NCI-H524 (cell line): Measurements from ENCODE around the gene PAK4.
"Not testable (repeated sequence)": the region's sequence is repeated elsewhere in the genome, so short reads cannot be mapped to it uniquely, and the experiment has no call there.

Experiments
- DNase-seq, 2 experiments: peaks; one replicate each; lab custom pipeline; 2025; lab: John Stamatoyannopoulos, UW

The PAK4 gene

DNA sequence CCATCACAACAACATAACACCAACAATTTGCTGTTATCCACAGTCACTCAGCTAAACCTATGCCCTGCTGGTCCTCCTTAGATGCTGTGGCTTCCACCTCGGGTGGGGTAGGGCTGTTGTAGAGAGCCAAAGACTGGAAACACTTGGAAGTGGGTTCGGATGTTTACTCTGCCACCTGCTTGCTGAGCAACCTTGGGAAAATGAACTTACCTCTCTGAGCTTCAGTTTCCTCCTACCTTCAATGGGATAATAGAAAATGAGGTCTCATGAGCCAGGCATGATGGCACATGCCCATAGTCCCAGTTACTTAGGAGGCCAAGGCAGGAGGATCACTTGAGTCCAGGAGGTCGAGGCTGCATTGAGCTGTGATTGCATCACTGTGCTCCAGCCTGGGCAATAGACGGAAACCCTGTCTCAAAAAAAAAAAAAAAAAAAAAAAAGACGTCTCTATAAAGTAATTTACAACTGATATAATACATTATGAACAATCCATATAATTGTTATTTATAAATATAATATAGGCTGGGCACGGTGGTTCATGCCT, 81.8 kb downstream of the PAK4 start:
- DNase-seq, result no peak

DNA sequence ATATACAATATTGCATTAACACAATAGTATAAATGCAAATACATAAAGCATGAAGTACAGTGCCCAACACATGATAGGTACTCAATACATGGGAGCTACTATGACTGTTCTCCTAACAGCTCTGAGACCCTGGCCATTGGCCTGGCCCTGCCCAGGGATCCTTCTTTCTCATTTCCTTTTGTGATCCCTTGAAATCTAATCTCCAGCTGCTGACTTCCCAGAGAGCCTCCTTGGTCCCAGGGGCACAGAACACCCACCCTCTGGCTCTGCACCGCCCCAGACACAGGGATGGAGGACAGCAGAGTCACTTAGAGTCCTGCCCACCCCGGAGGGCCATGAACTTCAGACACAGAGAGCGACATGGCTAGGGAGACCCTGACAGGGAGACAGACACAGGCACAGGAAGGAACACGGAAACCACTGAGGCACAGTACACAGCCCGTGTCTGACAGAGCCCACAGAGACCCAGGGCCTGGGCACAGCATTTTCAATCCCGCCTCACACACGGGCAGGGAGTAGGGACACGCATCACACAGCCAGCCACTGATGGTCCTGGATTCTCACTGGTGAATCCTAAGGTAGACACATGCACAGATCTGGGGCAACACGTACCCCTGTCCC, 82.7 kb downstream of the PAK4 start:
- DNase-seq, result no peak

- no peak for DNase-seq
These were observed 83.6 kb downstream of the PAK4 start for GRCh38 chr19:39209196-39209595.

DNA sequence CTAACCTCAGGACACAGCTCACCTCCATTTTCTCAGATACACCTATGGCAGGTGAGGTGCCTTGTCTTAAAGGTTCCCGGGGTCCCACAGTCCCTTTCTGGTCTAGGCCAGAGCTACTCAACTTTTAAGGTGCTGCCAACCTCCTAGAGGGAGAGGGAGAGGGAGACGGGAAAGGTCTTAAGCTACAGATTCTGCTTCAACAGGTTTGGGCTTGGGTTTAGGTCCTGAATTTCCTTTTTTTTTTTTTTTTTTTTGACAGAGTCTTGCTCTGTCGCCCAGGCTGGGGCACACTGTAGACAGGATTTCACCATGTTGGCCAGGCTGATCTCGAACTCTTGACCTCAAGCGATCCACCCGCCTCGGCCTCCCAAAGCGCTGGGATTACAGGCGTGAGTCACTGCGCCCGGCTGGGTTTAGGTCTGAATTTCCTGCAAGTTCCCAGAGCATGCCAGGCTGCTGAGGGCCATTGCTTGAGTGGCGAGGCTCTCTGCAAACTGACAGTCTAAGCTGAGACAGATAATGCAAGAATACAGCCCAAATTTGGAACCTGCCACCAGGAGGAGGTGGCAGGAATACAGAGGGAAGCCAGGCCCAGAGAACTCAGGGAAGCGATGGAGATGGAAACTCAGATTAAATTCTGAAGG, 86.3 kb downstream of the PAK4 start:
- no peak for DNase-seq

GRCh38 chr19:39212375-39212742, 86.8 kb downstream of the PAK4 start:
- DNase-seq, result peak; percentile 44 to 59

GRCh38 chr19:39215323-39215722, 89.7 kb downstream of the PAK4 start:
- not testable (repeated sequence) for DNase-seq

- no peak for DNase-seq
These were observed 91.5 kb downstream of the PAK4 start for GRCh38 chr19:39217094-39217493.

GRCh38 chr19:39218230-39219007, 92.8 kb downstream of the PAK4 start:
- DNase-seq, result peak; percentile 91 to 92

DNA sequence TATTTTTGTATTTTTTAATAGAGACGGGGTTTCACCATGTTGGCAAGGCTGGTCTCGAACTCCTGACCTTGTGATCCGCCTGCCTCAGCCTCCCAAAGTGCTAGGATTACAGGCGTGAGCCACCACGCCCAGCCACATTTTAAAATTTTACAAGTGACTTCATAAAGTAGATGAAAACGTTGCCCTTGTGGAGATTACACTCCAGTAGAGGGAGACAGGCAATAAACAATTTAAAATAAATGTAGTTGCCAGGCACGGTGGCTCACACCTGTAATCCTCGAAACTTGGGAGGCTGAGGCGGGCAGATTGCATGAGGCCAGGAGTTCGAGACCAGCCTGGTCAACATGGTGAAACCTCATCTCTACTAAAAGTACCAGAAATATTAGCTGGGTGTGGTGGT, 93.5 kb downstream of the PAK4 start:
- not testable (repeated sequence) for DNase-seq

GRCh38 chr19:39223703-39224279, 98.2 kb downstream of the PAK4 start:
- DNase-seq, result no peak

GRCh38 chr19:39224910-39225309, 99.3 kb downstream of the PAK4 start:
- peak in 1 of 2 experiments; percentile 16 for DNase-seq
